MG63 (cell line): Measurements from ENCODE around the gene NDUFS4. TPM values are rescaled to one million over a fixed set of nuclear protein-coding genes. Genes with fewer than 3 reads are reported as not detected.
"Not testable (repeated sequence)": the region's sequence is repeated elsewhere in the genome, so short reads cannot be mapped to it uniquely, and the experiment has no call there.

Source experiments
- DNase-seq: peaks from one replicate; pipeline ENCODE4 v3.0.0-alpha.2; 2020
- H3K27me3 ChIP-seq: fragments of 250-450 bp; sonication (Bioruptor Pico); 2 replicates; pipeline ENCODE4 v1.5.1; 2020; ENCODE audit warnings: mild to moderate bottlenecking, moderate library complexity
- H3K36me3 ChIP-seq: fragments of 250-450 bp; sonication (Bioruptor Pico); 2 replicates; pipeline ENCODE4 v1.5.1; 2020; ENCODE audit warnings: mild to moderate bottlenecking, moderate library complexity
- H3K4me3 ChIP-seq: fragments of 250-450 bp; sonication (Bioruptor Pico); 2 replicates; pipeline ENCODE4 v1.5.1; 2020; ENCODE audit warnings: mild to moderate bottlenecking, moderate library complexity
- H3K9me3 ChIP-seq: fragments of 250-450 bp; sonication (Bioruptor Pico); 2 replicates; pipeline ENCODE4 v1.5.1; 2020; ENCODE audit warnings: mild to moderate bottlenecking, moderate library complexity
- total RNA-seq: library from RNA; depleted of rRNA; stranded (reverse); fragments of >200 nt; shearing (Covaris generic); gene quantifications from 2 replicates; pipeline ENCODE4 v1.2.3, GENCODE V29; 2014; ENCODE audit warnings: low replicate concordance

NDUFS4 gene
- total RNA-seq, 1 experiment from 2014 or later: 136 TPM

DNA sequence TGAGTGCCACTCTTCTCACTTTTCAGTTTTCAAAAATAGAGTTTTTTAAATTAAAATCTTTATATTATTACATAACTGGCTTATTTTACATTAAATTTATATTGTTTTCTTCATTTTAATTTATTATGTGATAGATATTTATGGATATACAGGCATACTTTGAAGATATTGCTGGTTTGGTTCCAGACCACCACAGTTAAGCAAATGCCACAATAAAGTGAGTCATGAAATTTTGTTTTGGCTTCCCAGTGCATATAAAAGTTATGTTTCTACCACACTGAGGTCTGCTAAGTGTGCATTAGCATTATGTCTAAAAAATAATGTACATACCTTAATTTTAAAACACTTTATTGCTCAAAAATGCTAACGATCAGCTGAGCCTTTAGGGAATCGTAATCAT is 47.4 kb downstream of the NDUFS4 start:
- H3K27me3 ChIP-seq: no peaks in the 10 kb centered on the region
- DNase-seq: no peak
- H3K9me3 ChIP-seq: no peaks in the 10 kb centered on the region
- no peak overlapping the region for H3K4me3 ChIP-seq
- H3K36me3 ChIP-seq: peaks cover 24% of the 10 kb centered on the region

DNA sequence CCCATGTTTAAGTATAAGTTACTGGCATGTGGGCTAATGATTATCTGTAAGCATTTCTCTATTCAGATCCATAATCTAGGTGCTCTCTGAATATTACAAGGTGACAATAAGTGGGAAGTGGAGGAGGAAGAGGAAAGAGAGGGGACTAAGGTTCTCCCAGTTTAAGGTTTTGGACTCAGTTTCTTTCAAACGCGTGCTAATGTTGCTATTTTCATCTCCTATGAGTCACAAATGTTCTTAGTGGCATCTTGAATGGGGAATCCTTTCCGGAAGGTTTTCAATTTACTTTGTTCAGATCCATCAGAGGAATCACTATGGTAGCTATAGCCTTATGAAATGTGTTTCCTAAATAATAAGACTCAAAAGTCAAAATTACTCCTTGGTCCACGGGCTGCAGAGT is 48.5 kb downstream of the NDUFS4 start:
- H3K36me3 ChIP-seq: peaks cover 22% of the 10 kb centered on the region
- H3K9me3 ChIP-seq, H3K27me3 ChIP-seq, H3K4me3 ChIP-seq, DNase-seq: not testable (repeated sequence)

DNA sequence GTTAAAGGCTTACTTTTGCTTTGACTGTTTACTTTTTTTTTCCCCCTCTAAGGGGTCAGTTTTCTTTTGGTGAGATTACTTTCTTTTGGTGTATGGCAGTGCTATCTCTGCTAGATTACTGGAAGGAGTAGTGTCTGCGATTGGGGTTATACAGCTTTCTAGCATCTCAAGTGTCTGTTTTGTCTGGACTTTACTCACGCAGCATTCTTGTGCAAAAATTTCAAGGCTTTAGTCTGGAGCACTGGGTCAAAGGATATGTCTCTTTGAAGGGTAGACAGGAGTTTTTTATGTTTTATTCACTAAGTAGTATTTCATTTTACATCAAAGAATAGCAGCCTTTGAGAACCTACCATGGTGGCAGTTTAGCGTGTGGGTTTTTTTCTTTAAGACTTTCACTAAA is 52.6 kb downstream of the NDUFS4 start:
- no peak for DNase-seq
- Histone ChIP-seq H3K27me3 (no peaks in the 10 kb centered on the region), H3K4me3 (no peak overlapping the region), H3K36me3 (peaks cover 3% of the 10 kb centered on the region), H3K9me3 (no peaks in the 10 kb centered on the region)

DNA sequence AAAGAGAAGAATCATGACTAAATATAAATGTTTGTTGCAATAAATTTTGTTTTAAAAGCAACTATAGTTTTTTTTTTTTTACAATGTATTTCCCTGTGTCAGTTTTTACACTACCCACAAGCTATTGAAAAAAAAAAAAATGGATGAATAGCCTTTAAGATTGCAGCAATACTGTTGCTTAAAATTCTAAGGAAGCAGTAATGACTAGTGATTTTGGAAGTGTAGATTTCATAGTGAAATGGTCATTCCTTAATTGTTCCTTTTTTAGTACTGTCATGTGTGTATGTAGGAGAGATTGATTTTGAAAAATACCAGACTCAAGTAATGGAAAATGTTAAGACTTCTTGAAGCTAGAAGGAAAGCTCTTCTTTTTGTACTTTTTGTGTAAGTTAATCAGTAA is 53.1 kb downstream of the NDUFS4 start:
- no peaks in the 10 kb centered on the region for H3K27me3 ChIP-seq
- H3K4me3 ChIP-seq: no peak overlapping the region
- DNase-seq: no peak
- peaks cover under 1% of the 10 kb centered on the region for H3K36me3 ChIP-seq
- no peaks in the 10 kb centered on the region for H3K9me3 ChIP-seq

DNA sequence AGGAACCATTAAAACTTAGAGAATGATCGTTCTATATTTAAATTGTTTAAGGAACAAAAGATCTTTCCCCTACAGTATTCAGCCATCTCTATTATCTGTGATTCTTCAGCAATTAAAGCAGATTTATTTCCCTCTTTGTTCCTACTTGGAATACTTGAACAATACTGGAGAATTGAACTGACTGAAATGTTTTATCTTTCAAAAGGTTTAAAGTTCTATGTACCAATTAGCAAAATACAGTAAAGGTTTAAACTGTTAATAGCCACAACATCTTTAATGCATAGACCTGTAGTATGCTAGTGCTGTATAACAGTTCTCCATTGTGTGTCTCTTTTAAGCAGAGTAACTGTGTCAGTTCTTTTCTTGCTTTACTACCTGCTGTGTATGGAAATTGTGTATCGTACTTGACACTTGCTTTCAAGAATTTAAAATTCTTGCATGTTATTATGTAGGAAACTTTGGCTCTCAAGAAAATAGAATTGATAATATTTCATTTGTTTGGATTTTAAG is 54.0 kb downstream of the NDUFS4 start:
- no peaks in the 10 kb centered on the region for H3K27me3 ChIP-seq
- no peaks in the 10 kb centered on the region for H3K9me3 ChIP-seq
- no peaks in the 10 kb centered on the region for H3K36me3 ChIP-seq
- DNase-seq: no peak
- no peak overlapping the region for H3K4me3 ChIP-seq

DNA sequence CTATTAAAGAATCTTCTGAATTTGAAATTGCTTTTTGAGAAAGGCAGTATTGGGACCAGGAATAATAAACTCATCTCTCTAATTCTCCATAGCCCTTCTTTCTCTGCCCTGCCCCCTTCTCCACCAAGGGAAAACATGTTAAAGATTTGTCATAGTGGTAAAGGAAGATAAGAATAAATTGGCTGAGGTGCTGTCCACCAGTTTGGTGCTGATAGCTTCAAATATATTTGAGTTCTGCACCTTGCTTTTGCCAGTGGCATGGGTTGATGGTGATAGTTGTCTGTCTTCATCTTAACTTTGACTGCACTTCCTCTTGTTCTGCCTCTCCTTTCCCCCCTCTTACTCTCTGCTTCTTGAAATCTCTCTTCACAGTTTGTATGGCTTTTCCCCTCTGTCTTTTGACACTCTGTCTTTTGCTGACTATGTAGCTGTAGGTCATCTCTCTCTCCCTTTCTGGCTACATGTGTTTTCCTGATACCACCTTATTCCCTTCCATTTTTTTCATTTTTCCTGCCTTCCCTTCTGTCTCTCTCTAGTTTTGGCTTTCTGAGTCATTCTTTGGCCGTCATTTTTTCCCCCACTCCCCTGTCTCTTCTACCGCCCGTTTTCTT is 56.6 kb downstream of the NDUFS4 start:
- Histone ChIP-seq H3K36me3 (peaks cover under 1% of the 10 kb centered on the region; the same call in 1 of the 2 replicates), H3K27me3 (no peaks in the 10 kb centered on the region), H3K9me3 (no peaks in the 10 kb centered on the region), H3K4me3 (no peak overlapping the region)
- no peak for DNase-seq

DNA sequence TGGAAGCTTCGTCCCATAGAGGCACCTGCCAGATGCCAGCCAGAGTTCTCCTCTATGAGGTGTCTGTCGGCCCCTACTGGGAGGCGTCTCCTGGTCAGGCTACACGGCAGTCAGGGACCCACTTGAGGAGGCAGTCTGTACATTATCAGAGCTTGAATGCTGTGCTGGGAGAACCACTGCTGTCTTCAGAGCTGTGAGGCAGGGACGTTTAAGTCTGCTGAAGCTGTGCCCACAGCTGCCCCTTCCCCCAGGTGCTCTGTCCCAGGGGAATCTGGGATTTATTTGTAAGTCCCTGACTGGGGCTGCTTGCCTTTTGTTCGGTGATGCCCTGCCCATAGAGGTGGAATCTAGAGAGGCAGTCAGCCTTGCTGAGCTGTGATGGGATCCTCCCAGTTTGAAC is 70.8 kb downstream of the NDUFS4 start:
- H3K27me3 ChIP-seq: no peaks in the 10 kb centered on the region
- H3K9me3 ChIP-seq: peaks cover 9% of the 10 kb centered on the region
- H3K36me3 ChIP-seq: peaks cover 17% of the 10 kb centered on the region
- DNase-seq: no peak
- H3K4me3 ChIP-seq: no peak overlapping the region

DNA sequence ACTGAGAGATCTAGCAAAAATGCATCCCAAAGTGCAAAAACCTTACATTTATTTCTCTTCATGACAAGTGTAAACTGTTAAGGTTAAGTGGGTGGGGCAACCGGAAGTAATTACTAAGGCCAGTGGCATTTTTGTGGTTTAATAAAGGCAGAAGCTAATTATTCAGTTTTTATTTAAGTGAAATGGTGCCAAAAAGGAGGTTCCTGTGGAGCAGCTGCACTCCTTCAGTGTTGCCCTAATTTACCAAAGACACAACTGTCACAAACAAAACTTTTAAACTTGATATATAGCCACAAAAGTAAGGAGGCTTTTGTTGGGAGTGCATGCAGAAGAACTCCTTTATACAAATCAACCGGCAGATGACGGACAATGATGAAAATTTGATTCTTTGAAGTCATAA is 81.6 kb downstream of the NDUFS4 start:
- H3K4me3 ChIP-seq: no peak overlapping the region
- no peaks in the 10 kb centered on the region for H3K9me3 ChIP-seq
- H3K27me3 ChIP-seq: no peaks in the 10 kb centered on the region
- H3K36me3 ChIP-seq: peaks cover 5% of the 10 kb centered on the region; the same call in 1 of the 2 replicates
- peak; percentile 4 for DNase-seq

DNA sequence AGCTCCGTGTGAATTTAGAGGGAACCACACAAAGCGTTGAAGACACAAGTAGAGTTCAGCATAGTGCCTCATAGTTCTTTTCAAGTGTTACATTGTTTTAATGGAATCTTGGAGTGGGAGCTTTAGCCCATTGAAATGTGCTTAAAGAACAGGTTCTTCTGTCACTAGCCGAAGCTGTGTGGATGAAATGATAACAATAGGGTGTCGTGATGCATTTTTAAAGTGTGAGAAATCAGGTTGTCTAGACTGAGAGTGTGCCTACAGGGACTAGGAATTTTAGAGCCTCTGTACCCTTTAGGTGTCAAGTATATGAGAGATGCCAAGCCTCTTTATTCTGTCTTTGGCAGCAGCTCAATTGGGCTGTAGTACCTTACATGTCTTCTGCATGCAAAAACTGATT is 83.0 kb downstream of the NDUFS4 start:
- H3K36me3 ChIP-seq: peaks cover 8% of the 10 kb centered on the region
- no peaks in the 10 kb centered on the region for H3K9me3 ChIP-seq
- no peaks in the 10 kb centered on the region for H3K27me3 ChIP-seq
- no peak for DNase-seq
- no peak overlapping the region for H3K4me3 ChIP-seq

DNA sequence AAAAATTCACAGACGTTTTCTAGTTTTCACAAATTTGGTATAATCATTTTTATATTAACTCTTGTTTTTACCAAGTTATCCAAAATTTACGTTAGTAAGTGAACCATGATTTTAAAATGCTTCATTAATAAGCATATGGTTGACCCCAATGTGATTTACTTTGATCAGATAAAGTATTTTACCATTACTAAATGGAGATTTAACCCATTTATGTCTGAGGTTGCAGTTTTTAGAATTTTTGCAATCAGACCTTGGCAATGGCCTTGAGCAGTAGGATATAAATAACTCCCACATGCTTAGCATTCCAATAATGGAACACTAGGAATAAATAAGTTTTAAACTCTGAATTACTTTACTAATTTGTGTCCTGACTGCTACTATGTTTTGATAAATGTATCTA is 84.6 kb downstream of the NDUFS4 start:
- Histone ChIP-seq H3K36me3 (peaks cover 11% of the 10 kb centered on the region), H3K4me3 (no peak overlapping the region), H3K27me3 (no peaks in the 10 kb centered on the region), H3K9me3 (no peaks in the 10 kb centered on the region)
- DNase-seq: no peak

DNA sequence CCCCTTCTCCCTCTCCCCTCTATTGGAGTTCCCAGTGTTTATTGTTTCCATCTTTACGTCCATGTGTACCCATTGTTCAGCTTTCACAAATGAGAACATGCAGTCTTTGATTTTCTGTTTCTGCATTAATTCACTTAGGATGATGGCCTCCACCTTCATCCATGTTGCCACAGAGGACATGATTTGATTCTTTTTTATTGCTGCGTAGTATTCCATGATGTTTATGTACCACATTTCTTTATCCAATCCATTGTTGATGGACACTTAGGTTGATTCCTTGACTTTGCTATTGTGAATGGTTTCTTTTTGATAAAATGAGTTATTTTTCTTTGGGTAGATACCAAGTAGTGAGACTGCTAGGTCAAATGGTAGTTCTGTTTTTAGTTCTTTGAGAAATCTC is 88.9 kb downstream of the NDUFS4 start:
- no peaks in the 10 kb centered on the region for H3K9me3 ChIP-seq
- H3K36me3 ChIP-seq: peaks cover 11% of the 10 kb centered on the region
- no peaks in the 10 kb centered on the region for H3K27me3 ChIP-seq
- H3K4me3 ChIP-seq: no peak overlapping the region
- no peak for DNase-seq

DNA sequence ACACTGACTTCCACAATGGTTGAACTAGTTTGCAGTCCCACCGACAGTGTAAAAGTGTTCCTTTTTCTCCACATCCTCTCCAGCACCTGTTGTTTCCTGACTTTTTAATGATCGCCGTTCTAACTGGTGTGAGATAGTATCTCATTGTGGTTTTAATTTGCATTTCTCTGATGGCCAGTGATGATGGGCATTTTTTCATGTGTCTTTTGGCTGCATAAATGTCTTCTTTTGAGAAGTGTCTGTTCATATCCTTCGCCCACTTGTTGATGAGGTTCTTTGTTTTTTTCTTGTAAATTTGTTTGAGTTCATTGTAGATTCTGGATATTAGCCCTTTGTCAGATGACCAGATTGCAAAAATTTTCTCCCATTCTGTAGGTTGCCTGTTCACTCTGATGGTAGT is 100.1 kb downstream of the NDUFS4 start:
- H3K27me3 ChIP-seq, H3K36me3 ChIP-seq, H3K4me3 ChIP-seq, DNase-seq, H3K9me3 ChIP-seq: not testable (repeated sequence)

DNA sequence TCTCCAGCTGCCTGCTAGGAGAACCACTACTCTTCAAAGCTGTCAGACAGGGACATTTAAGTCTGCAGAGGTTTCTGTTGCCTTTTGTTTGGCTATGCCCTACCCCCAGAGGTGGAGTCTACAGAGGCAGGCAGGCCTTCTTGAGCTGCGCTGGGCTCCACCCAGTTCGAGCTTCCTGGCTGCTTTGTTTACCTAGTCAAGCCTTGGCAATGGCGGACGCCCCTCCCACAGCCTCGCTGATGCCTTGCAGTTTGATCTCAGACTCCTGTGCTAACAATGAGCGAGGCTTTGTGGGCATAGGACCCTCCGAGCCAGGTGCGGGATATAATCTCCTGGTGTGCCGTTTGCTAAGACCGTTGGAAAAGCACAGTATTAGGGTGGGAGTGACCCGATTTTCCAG is 104.9 kb downstream of the NDUFS4 start:
- not testable (repeated sequence) for H3K4me3 ChIP-seq, H3K36me3 ChIP-seq, H3K9me3 ChIP-seq, DNase-seq, H3K27me3 ChIP-seq

DNA sequence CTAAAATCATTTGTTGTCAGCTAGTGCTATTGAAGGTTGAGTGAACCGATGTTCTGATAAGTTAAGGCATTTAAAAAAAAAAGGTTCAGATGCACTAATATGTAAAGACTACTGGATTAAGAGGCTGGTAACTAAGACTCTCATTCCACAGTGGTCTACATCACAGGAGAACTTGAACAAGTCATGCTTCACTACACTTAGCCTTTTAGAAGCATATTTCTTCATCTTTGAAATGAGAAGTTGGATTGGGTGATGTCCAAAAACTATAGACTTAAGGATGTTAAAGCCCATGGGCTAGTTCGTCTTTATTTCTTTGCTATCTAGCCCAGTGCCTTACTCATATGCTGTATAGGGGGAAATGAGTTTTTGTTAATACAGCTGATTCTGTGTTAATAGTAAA is 107.2 kb downstream of the NDUFS4 start:
- Histone ChIP-seq H3K27me3 (no peaks in the 10 kb centered on the region), H3K4me3 (no peak overlapping the region), H3K36me3 (peaks cover 3% of the 10 kb centered on the region; the same call in 1 of the 2 replicates), H3K9me3 (no peaks in the 10 kb centered on the region)
- DNase-seq: no peak

DNA sequence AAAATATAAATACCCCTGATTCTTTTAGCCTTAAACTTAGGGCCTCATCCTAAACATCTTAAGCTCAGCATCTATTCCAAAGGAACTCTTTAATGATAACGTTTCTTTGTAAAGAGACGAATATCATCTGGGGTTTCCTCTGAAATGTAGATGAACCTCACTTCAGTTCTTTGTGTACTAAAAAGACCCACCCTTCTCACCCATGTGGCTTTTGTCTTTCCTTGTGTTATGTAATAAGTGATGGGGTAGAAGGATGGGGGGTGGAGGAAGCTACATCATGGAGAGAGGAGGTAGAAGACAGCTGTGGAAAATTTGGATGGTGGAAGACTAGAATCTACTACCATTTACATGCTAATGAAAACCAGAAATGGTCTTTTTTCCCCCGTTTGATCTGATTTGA is 111.0 kb downstream of the NDUFS4 start:
- no peaks in the 10 kb centered on the region for H3K27me3 ChIP-seq
- DNase-seq: no peak
- no peak overlapping the region for H3K4me3 ChIP-seq
- peaks cover 3% of the 10 kb centered on the region for H3K36me3 ChIP-seq
- no peaks in the 10 kb centered on the region; the same call in 1 of the 2 replicates for H3K9me3 ChIP-seq

DNA sequence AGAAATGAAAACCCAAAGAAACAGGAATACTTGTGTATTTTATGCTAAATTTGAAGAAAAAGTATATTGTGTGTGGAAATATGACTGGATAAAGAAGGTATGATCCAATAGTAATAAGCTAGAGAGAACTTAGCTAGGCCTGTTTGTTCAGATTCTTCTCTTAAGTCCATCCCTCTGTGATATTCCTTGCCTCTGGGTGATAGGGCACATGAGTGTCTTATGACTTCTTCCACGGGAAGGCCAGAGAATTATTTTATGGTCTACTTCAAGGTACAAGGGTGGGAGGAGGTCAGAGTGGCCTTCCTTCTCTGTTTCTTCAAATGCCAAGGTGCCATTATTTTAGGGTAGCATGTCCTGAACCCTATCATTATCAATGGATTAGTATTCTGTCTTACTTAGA is 113.7 kb downstream of the NDUFS4 start:
- Histone ChIP-seq H3K27me3 (no peaks in the 10 kb centered on the region), H3K36me3 (peaks cover 3% of the 10 kb centered on the region), H3K4me3 (no peak overlapping the region), H3K9me3 (no peaks in the 10 kb centered on the region; the same call in 1 of the 2 replicates)
- no peak for DNase-seq

DNA sequence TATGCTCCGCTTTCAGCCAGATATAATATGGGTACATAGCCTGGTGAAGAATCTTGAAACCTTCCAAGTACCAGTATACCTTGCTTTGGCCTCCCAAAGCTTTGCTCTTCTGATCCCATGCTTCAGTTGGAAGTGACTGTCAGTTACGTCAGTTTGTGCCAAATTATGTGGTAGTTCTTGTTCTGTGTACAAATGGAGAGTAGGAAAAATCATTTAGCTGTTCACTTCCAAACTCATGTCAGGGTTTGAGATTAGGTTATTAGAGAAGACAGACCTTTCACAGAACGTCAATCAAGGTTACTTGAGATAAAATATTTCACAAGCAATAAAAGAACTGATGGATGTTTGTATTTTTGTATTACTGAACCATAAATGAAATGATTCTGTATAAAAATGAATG is 117.2 kb downstream of the NDUFS4 start:
- peaks cover 3% of the 10 kb centered on the region for H3K36me3 ChIP-seq
- H3K9me3 ChIP-seq: no peaks in the 10 kb centered on the region; the same call in 1 of the 2 replicates
- H3K27me3 ChIP-seq: no peaks in the 10 kb centered on the region
- DNase-seq: no peak
- no peak overlapping the region for H3K4me3 ChIP-seq

DNA sequence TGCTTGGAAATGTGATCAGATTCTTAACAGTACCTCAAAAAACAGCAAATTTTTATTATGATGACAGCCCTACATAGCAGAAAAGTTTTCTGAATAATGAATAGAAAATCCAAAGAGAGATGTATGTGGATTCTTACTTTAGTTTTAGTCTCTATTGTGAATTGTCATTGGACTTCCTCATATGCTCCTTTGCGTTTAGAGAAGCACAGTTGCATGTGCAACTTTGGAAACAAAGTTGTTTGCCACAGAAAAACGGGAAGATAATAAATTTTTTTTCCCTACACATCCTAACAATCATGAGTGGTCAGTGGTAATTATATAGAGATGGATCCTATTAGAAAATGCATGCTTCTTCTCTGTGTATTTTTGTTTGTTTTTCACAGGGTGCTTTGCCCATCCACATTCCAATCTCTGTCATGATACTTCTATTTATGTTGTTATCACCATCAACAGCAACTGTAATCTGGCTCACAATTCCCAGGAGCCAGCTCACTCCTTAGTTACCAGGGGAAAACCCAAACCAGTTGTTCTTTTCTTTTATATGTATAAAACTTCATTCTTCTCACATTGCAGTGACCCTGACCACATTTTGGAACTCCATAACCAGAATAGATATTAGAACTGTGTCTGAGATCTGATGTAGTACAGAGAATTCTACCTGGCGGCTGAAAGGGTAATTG is 118.7 kb downstream of the NDUFS4 start:
- no peak overlapping the region for H3K4me3 ChIP-seq
- DNase-seq: no peak
- peaks cover 5% of the 10 kb centered on the region for H3K36me3 ChIP-seq
- H3K9me3 ChIP-seq: no peaks in the 10 kb centered on the region; the same call in 1 of the 2 replicates
- H3K27me3 ChIP-seq: no peaks in the 10 kb centered on the region
